KBM-7 (cell line): ENCODE measurements around the gene FBN3.
A peak's percentile ranks its signal among the peaks of the same experiment; 100 is the strongest.
"Not testable (repeated sequence)": the region's sequence is repeated elsewhere in the genome, so short reads cannot be mapped to it uniquely, and the experiment has no call there.

Source experiments
- DNase-seq: peaks from one replicate; pipeline ENCODE4 v3.0.0-alpha.2; 2015
- in situ Hi-C: fragments of 300-500 bp; cut with MboI; formaldehyde crosslinking; loops from 2 replicates; pipeline ENCODE4 v1.14.3; 2020; ENCODE audit warnings: low sequenced_read_pairs, low pct_unique_long_range_greater_than_20kb, mixed read lengths

The FBN3 gene

GRCh38 chr19:8149261-8150094 is at the start of gene FBN3:
TSS of gene FBN3 (minus strand) at chr19:8149592. CDS start at chr19:8147480, 2,112 bp downstream.
- in situ Hi-C loops = loop anchor here (25.0 kb wide), 1 partner anchor 113 kb away; no protein-coding TSS in a partner anchor
- DNase-seq = no peak

- DNase-seq = peak; percentile 60
- in situ Hi-C loops = no loop called here
Observed at GRCh38 chr19:8196271-8196927, 47.0 kb upstream of the FBN3 start.

DNA sequence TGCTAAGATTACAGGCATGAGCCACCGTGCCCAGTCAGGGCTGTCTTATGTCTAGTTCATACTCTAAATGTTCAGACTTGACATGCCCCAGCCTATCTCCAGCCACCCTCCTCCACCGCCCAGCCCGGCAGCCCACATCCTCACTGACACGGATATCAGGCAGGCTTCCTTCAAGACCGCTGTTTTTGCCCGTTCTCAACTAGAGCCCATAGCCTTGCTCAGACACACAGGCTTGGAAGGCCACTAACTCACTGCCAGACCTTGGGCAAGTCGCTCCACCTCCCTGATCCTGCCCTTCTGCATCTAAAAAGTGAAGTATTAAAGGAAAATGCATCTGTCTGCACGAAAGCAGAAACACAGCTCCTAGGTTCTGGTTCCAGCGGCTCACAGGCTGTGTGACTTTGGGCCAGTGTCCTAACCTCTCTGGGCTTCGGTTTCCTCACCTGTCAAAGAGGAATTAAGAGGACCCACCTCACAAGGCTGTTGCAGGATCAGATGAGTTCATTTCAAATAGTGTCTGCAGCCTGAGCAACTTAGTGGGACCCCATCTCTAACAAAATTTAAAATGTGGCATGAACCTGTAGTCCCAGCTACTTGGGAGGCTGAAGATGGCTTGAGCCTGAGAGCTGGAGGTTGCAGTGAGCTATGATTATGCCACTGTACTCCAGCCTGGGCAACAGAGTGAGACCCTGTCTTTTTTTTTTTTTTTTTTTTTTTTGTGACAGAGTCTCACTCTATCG is 45.3 kb upstream of the FBN3 start:
- peak; percentile 77 for DNase-seq
- in situ Hi-C loops = no loop called here

GRCh38 chr19:8192221-8192820 is 42.9 kb upstream of the FBN3 start:
- in situ Hi-C loops = no loop called here
- DNase-seq = no peak

DNA sequence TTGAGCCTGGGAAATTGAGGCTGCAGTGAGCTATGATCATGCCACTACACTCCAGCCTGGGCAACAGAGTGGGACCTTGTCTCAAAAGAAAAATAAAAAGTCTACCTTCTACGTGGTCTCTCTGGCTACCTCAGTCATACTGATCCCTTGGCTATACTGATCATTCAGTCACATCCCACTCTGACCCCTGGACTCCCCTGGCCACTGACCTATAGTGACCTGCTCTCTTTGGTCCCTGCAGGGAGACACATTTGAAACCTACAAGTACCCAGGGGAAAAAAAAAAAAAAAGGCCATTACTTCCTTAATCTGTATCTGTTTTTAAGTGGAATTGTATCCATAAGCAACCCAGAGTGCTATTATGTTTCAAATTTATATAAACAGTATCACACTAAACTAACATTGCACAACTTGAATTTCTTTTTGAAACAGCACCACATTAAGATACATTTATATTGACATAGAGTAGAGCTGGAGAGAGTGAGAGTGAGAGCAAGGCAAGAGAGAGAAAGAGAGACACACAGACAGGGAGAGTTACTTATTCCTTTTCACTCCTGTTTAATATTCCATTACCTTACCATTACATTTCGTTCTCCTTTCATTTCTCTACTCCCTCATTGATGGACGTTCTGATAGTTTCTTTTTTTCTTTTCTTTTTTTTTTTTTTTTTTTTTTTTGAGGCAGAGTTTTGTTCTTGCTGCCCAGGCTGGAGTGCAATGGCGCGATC is 36.1 kb upstream of the FBN3 start:
- DNase-seq = no peak
- in situ Hi-C loops = no loop called here

- in situ Hi-C loops = no loop called here
- no peak for DNase-seq
Observed at GRCh38 chr19:8184274-8184673, 34.9 kb upstream of the FBN3 start.

DNA sequence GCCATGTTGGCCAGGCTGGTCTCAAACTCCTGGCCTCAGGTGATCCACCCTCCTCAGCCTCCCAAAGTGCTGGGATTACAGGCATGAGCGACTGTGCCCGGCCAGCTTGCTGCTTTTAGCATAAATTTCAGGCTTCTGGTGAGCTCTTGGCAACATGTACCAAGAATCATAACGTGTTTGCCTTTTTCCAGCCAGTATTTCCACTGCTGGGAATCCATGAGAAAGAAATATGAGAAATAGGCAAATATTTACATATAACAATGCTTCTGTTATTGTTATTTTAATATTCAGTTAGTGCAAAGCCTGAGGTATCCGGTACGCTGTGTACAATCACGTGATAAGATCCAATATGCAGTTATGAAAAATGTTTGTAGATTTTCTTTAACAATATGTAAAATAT is 30.6 kb upstream of the FBN3 start:
- DNase-seq = no peak
- in situ Hi-C loops = no loop called here

DNA sequence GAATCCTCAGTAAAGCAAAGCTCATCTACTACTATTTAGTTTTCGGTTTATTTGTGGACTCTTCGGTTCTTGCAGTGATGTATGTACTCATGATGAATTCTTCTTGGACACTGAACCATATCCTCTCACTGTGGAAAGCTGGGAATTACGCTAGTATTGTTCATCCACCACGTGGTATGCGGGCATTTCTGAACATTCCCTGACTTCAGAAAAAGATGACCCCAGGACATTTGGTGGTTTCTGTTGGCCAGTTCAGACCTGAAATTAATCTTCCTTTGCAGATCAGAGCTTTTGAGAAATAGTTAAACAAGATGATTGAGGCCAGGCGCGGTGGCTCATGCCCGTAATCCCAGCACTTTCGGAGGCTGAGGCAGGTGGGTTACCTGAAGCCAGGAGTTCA is 25.3 kb upstream of the FBN3 start:
- no peak for DNase-seq
- in situ Hi-C loops = loop anchor here (25.0 kb wide), 1 partner anchor 88 kb away; no protein-coding TSS in a partner anchor

- in situ Hi-C loops = loop anchor here (25.0 kb wide), 1 partner anchor 94 kb away; no protein-coding TSS in a partner anchor
- DNase-seq = no peak
Observed at GRCh38 chr19:8168537-8168936, 19.1 kb upstream of the FBN3 start.

GRCh38 chr19:8167985-8168384 is 18.6 kb upstream of the FBN3 start:
- no peak for DNase-seq
- in situ Hi-C loops = loop anchor here (25.0 kb wide), 1 partner anchor 94 kb away; no protein-coding TSS in a partner anchor

GRCh38 chr19:8163759-8164158 is 14.4 kb upstream of the FBN3 start:
- DNase-seq = no peak
- in situ Hi-C loops = loop anchor here (25.0 kb wide), 1 partner anchor 99 kb away; no protein-coding TSS in a partner anchor

DNA sequence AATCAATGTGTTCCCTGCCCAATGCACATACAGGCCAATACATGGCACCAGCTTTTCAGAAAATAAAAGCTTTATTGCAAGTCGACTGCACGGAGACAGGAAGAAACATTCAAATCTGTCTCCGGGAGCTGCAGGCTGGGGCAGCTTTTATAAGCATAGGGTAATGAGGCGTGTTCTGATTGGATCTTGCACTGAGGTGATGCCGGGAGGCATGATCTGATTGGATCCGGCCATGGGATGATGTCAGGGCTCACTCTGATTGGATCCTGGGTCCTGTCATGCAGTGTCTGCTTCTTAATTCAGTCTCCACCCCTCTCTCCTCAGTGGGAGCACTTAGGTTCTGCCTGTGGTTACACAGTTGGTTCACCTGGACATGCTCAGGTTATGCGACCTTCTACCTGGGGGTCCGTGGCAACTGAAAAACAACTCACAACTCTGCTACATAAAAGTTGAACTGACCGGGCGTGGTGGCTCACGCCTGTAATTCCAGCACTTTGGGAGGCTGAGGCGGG is 11.8 kb upstream of the FBN3 start:
- peak; percentile 52 for DNase-seq
- in situ Hi-C loops = loop anchor here (25.0 kb wide), 1 partner anchor 101 kb away; no protein-coding TSS in a partner anchor

GRCh38 chr19:8159322-8159721 is 9.9 kb upstream of the FBN3 start:
- DNase-seq = not testable (repeated sequence)
- in situ Hi-C loops = loop anchor here (25.0 kb wide), 1 partner anchor 103 kb away; no protein-coding TSS in a partner anchor

DNA sequence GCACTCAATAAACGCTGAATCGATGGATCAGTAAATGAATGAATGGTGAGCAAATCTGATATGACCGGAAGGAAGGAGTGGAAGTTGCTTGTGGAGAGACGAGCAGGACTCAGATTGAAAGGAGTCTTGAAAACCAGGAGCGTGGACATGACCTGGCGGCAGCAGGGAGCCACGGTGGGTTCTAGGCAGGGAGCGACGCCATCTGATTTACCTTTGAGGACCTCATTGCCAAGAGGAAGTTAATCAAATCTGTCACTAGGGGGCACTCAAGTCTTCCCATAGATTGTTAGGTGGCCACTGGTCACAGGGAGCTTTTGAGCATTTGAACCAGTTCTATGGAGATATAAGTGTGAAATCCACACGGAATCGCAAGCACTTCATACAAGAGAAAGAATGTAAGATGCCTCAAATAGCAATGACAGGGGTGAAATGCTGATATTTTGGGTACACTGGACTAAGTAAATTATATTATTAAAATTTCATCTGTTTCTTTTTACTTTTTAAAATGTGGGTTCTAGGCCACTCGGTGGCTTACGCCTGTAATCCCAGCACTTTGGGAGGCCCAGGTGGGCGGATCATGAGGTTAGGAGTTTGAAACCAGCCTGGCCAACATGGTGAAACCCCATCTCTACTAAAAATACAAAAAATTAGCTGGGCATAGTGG is 9.2 kb upstream of the FBN3 start:
- peak; percentile 83 for DNase-seq
- in situ Hi-C loops = loop anchor here (25.0 kb wide), 1 partner anchor 104 kb away; no protein-coding TSS in a partner anchor

GRCh38 chr19:8155318-8155717 is 5.9 kb upstream of the FBN3 start:
- in situ Hi-C loops = loop anchor here (25.0 kb wide), 1 partner anchor 107 kb away; no protein-coding TSS in a partner anchor
- no peak for DNase-seq

DNA sequence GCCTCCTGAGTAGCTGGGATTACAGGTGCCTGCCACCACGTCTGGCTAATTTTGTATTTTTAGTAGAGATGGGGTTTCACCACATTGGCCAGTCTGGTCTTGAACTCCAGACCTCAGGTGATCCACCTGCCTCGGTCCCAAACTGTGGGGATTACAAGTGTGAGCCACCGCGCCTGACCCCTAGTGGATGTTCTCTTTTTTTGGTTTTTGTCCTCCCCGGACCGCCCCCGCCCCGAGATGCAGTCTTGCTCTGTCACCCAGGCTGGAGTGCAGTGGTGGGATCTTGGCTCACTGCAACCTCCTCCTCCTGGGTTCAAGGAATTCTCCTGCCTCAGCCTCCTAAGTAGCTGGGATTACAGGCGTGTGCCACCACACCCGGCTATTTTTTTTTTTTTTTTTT is 4.6 kb upstream of the FBN3 start:
- in situ Hi-C loops = loop anchor here (25.0 kb wide), 1 partner anchor 108 kb away; no protein-coding TSS in a partner anchor
- peak; percentile 42 for DNase-seq

DNA sequence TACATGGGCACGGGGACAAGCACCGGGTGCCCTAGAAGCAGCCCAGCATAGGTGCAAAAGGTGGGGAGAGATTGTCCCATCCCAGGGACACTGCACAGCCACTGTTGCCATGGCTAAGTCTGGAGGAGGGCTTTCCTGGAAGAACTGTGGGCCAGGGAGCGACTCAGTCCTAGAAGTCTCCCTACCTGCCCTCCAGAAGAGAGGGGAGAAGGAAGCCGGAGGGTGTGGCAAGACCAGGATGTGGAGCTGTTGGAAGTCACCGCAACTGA is 2.3 kb upstream of the FBN3 start:
- in situ Hi-C loops = loop anchor here (25.0 kb wide), 1 partner anchor 111 kb away; no protein-coding TSS in a partner anchor
- no peak for DNase-seq
